Cerebellar nuclear complex (tissue), 1 donor: ENCODE results near the gene VIPR1.

Experiments
- DNase-seq, 2 experiments: peaks; one replicate each; lab custom pipeline; 2025; lab: John Stamatoyannopoulos, UW

VIPR1 gene

DNA sequence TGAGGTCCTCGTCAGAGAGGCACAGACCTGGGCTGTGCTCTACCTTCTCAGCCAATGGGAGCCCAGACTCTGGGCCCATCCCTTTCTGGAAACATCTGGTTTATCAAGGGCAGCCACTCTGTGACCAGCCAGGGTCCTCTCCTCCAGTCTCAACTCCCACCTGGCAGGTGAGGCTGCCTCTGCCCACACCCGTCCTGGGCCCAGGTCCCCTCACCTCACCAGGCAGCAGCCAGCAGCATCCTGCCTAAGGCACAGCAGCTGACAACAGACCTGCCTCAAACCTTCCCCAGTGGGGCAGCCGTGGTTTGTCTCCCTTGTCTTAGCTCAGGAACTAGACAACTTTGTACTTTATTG, 8.7 kb upstream of the VIPR1 start:
- DNase-seq, result no peak

DNA sequence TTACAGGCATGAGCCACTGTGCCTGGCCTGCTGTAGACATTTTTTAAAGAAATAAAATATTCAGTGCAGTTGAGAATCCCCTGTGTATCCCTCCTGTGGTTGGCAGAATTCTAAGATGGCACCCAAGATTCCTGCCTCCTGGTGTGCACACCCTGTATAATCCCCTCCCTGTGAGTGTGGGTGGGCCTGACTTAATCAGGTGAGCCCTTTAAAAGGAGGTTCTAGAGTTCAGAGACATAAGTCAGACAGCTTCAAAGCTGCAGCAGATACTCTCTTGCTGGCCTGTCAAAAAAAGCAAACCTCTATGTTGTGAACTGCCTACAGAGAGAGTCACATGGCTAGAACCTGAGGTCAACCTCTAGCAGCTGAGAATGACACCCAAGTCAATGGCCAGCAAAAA, 7.0 kb upstream of the VIPR1 start:
- no peak for DNase-seq

DNA sequence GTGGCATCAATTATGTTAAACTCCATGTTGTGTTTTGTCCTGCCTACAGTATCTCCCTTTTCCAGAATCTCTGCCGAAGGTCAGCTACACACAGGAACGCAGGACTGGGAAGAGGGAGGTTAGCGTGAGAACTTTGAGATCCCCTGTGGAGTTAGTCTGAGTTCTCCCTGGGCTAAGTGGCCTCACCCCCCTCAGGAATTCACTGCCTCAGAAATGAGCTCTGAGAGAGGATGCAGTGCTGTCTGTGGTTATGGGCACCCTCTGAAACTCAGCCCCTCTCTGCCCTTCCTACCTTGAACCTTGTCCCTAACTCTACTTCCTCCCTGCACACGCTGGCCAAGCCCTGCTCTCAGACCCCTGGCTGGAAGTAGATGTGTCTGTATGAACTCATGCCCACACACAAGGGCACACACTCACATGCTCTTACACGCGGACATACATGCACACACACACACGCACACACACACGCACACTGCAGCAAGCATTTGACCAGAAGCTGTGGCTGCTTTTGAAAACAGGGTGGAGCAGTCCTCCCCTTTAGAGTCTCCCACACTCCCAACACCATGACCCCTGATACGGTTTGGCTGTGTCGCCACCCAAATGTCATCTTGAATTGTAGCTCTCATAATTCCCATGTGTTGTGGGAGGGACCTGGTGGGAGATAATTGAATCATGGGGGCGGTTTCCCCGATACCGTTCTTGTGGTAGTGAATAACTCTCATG, 5.3 kb upstream of the VIPR1 start:
- no peak for DNase-seq

DNA sequence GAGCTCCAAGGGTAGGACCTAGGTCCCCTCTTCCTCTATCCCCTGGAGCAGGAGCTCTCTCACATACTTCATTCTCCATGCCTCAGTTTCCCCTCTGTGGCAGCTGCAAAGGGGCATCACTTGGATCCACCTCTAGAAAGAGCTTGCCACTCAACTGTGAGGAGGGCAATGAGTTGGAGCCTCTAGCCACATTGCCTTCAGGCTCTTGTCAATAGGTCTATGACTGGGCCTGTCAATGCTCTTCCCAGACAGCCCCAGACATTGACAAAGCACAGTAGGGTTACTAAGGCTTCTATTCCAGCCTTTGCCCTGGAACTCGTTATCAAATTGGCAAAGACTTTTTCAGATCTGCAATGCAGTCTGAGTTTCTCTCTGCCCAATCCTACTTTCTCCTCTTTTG, 4.4 kb upstream of the VIPR1 start:
- DNase-seq, result no peak

DNA sequence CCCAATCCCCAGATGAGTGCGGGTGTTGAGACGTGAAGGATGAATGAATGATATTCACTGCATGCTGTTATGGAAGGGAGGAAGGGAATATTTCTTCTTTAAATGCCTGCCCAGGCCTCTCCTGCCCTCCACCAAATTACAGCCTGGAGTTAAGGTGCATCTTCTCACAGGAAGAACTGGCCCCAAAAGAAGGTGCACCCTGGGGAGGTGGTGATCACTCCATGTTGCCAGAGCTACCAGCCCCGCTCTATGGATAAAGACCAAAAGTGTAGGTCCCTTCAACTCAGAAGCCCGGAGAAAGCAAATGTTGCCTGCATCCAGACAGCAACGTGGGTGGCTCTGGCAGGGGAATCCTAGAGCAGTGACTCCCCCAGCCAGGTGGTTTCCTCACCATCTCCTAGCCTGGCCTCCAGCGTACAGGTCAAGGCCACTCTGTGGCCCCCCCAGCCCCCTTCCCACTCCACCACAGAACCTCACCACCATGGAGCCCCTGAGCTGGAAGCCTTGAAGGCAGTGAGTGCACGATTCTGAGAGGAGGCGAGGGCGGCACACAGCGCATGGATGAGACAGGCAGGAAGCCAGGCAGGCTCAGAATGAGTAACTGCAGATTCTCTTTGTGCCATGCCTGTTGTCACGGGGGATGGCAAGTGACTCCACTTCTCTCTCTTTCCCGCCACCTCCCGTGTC, 3.5 kb upstream of the VIPR1 start:
- no peak for DNase-seq

DNA sequence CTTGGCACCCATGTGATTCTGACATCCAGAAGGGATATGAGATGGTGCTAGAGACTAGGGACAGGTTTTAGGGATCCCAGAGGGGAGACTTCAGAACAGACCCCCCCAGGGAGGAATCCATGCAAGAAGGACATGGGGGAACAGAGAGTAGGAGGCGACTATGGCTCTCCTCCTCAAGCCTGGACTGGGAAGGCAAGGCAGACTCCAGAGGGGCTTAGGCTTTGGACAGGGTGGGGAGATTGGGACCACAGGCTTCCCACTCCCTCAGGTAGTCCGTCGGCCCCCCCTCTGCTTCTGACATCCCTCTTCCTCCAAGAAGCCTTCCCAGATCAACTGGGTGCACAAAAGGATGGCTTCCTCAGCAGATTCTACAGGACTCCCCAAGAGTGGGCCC, 3.0 kb upstream of the VIPR1 start:
- DNase-seq, result no peak

DNA sequence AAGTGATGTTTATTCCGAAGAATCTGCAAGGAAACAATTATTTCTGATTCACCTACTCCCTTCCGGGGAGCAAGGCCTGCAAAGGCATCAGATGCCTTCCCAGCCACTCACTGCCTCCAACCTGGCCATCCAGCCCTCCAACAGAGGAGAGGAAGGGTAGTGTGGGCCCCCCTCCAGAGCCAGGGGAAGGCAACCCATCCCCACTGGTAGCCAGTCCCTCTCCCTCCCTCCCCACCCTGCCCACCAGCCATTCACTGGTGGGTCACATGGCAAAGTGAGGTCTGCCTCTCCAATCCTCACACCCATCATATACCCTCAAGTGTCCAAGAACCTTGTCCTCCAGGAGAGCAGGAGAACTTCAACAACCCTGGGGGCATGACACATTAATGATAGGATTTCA, 2.4 kb upstream of the VIPR1 start:
- no peak for DNase-seq

DNA sequence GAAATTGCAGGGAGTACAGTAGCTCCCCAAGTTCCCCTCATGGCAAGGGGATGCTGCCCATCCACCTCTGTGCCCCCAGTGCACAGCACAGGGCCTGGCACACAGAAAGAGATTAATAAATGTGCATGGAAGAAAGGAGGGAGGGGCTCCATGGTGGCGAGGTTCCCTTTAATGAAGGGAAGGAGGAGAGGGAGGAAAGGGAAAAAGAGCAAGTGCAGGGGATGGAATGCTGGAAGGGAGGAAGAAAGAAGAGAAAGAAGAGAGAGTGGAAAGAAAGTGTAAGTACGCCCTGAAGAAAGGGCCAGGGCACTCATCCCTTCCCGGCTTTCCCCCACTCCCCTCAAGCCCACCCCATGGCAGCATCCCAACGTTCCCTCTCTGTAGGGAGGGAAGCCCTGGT, 1.5 kb upstream of the VIPR1 start:
- no peak for DNase-seq

DNA sequence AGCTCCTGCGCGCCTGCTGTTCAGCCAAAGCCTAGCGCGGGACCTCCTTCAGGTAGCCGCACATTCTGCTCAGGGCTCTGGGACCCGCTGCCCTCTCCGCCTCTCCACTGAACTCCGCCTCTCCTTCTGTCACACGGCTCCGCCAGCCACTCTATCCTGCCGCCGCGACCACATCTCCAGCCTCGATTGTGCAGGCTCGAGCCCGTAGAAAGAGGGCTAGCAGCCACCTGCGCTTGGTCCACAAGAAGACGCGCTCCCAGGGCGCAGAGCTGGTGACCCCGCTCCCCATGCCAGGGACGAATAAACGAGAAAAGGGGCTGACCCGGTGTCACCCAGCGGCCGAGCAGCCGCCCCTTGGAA, 1.1 kb upstream of the VIPR1 start:
- DNase-seq, result no peak

DNA sequence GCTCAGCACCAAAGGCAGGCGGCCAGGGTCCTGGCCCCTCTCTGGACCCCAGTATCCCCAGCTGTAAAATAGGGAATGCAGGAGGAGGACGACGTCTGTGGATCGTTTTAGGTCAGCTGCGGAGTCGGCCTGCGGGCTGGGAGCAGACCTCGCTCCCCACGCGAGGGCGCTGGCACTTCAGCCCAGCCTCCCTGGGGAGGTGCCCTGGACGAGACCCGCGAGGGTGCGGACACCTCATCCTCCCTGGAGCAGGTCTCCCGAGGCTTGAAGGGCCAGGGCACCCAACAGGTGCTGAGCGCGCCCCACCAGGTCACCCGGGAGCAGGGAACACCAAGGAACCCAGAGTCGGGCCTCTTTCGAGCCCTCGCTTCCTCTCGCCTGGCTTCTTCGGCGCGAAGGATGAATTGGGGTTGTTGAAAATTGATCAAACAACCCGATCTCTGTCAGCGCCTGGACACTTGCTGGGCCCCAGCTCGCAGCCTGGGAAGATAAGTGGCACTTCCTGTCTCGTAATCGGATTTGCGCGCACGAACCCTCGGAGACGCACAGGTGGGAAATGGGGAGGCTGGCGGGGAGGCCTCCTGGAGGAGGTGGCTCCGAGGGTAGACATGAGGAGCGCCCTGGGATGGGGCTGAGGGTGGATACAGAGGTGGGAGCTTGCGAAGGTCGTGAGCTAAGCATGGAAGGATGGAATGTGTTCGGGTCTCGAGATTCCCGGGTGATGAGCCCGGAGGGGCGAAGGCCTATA, 588 bp upstream of the VIPR1 start:
- no peak for DNase-seq

DNA sequence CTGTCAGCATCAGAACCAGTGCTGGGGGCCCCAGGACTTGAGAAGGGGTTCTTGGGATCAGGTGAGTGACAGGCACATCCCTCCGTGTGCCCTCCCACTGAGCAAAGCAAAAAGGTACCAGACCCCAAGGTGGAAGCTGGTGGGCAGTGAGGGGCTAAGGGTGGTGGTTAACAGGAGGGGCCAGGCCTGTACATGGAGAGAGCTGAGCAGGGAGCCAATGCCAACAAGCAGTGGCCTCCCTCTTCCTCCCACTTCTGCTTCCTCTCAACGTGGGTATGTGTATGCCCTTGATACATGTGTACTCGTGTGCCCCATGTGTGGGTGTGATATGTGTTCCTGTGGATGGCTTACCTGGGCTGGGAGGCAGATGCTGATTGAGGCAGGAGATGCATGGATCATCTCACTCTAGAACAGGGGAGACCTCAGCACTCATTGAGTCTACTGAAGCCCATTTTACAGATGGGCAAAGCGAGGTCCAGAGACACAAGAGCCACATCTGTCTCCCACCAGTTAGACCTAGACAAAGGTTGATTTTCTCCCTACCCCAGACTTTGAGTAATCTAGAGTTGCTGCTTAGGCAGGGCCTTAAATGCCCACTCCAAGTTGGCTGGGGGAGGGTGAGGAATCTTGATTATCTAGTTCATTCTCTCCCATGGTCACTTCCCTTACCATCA, 945 bp downstream of the VIPR1 start:
- no peak for DNase-seq

DNA sequence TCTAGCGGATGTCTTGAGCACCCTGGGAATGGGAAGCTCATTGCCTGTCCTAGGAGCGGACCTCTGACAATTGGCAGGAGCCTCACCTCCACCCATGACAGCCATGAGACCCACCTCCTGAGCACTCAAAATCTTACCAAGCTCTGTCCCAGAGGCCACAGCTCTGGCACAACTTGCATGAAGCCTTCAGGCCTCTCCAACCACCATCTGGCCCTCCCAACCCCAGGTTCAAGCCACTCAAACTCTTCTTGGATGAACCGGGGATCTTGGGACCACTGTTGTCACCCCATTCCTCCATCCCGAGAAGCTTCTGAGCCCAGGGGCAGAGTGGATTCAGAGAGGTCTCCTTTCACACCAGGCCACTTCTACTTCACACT, 1.5 kb downstream of the VIPR1 start:
- no peak for DNase-seq

DNA sequence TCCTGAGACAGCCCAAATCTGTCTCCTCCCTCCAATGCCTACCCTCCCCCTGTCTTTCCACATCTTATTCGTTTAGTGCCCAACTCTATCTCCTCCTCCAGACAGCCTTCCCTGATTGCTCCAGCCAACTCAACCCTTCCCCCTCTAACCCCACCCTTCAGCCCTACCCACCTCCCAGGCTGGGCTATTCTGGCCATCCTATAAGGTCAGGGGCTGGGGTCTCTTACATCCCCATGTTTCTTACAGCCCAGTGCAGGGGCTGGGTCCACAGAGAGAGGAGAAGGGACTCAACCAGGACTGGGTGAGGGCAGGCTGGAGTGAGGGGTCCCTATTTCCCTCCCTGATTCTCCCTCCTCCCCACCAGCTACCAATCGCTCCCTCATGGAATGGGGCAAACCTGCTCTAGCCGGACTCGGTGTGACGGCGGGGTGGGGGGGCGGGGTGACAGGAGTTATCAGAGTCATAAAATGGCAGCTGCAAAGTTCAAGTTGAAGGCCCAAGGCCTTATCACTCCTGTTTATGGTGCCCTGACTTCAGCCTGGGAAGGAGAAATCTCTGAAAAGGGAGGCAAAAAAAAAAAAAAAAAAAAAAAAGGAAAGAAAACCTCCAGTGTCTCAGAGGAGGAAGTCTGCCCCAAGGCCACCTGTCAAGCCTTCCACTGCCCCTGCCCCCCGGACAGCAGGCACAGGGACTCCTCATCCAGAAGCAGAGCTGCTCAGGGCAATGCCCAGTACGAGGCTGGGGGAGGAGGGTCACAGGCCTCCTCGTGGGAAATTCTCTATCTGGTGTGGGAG, 2.1 kb downstream of the VIPR1 start:
- DNase-seq, result no peak

DNA sequence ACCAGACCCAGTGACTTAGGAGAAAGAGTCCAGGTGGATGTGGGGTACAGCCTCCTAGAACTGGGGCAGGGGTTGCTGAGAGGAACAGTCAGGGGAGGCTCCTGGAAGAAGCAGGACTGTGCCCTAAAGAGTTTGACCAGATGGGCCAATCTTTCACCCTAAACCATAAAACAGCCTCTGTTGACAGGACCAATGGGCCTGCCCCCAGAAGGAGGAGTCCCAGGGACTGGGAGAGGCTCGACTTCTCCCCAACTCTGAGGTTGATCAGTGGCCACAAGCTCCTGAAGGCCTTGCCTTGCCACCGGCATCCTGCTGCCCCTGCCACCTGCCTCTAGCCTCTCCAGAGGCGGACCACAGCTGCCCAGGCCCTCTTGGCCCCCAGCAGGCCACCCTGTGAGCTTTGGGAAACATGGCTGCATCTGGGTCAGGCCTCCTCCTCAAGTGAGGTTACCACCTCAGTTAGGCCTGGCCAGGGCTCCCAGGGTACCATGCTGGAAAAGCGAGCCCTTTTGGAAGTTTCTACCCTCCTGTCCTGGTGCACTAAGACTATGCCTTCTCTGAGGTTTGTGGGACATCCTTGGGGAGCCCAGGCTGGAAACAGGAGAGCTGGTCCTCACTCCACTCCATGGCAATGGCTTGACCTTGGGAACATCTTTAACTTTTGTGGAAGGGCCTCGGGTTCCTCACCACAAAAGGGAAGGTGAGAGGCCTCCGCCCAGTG, 2.8 kb downstream of the VIPR1 start:
- DNase-seq, result no peak

DNA sequence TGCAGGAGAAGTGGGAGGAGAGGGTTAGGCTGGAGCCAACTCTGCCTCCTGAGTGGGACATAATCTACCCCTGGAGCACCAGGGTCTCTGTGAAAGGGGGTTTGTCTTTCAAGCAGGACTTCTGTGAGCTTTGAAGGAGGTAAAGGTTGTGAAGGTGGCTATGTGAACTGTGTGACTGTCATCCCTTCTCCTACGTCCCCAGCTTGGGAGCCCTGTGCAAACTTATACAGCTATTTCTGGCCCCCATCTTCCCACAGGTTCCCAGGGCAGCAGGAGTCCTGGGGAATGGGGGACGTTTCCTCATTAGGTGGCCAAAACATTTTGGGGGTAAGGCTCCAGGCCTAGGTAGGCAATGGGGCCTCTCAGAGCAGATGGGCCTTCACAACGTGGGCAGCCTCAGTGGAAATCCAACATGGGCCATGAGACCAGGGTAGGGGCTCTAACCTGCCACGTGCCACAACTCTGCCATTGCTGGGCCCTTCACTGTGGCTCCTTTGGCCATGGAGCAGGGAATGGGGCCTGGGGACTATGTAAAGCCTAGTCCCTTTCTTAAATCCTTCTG, 3.5 kb downstream of the VIPR1 start:
- no peak for DNase-seq

DNA sequence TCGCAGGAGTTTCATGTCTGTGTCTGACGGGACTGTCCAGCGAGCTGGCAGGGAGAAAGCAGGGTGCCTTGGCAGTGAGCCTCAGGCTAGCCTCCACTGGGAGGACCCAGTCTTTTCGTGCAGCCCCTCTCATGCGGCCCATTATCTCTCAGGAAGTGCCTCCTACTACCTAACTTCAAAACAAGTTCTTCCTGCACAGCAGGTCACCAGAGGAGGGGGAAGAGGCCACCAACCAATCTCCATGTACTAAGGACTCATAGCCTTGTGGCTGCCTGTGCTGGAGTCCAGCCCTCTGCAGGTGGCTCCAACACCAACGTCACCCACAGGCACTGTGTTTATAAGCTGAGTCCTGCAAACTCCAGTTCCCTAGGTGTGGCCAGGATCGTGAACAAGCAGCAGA, 4.8 kb downstream of the VIPR1 start:
- peak in 1 of 2 experiments; percentile 5 for DNase-seq

DNA sequence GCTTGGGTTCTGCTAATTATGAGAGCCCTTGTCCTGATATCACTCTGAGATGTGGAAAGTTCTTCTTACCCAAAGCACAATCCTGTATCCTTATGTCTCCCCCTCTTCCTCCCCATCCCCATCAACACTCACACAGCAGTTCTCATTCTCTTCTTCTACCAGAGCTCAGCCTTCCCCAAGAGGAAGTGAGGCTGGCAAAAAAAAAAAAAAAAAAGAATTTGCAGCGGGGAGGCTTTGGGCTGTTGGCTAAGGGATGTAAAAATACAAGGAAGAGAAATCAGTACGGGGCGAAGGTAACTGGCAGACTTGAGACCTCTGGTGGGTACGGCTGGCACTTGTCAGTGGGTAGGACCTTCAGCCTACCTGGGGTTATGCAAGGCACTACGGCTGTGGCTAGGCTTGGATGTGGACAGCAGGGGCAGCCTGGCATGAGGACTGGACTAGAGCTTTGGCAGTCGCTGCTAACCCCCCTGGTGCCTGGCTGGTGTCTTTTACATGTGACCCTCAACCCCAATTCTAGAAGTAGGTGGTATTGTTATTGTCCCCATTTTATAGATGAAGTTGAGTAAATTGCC, 5.4 kb downstream of the VIPR1 start:
- peak in 1 of 2 experiments; percentile 11 for DNase-seq

DNA sequence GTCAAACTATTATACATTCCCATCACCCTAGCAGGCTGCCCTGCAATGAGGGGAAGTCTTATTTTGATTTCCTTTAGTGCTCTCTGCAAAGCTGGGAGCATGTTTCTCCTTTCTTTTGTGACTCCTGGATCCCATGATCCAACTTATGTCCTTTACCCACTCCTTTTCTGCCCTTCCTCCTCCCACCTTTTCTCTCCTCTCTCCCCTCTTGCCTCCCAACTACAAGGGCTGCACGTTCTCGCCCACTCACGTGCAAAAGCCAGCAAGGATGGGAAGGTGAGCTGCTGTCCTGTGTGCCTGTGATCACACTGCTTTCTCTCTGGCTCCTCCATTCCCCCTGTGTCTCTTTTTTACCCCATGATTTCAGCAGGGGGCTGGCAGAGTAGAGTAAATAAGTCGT, 6.1 kb downstream of the VIPR1 start:
- DNase-seq, result no peak

DNA sequence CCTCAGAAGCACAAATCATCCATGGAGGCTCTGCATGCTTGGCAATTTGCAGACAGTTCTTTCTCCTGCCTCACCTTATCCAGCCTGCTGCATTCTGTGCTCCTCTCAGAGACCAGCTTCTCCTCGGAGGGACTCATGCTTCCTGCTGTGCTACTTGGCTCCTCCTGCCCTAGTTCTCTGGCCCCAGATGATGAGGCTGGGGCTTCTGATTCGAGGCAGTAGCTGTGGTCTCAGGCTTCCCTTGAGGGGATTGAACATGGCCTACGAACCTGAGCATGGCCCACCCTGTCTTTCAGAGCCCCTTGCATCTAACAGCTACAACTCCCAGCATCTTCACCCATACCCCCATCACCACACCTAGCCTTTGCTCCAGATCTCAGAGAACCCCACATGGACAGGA, 6.7 kb downstream of the VIPR1 start:
- DNase-seq, result no peak

DNA sequence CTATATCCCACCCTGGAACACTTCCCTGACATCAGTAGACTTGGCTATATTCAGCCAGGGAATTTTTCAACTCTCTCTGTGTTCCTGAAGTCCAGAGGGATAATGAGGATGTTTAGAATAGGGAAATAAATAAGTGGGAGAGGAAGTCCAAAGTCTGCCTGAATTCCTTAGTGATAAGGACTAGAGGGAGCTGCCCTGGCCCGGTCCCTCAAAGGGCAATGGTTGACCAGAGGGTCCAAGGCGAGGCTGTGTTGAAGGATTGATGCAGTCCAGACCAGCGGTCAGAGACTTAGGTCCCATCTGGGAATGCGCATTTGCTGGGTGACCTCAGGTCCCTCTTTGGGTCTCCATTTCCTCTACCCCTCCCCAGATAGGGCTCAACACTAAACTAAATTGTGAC, 7.9 kb downstream of the VIPR1 start:
- no peak for DNase-seq

DNA sequence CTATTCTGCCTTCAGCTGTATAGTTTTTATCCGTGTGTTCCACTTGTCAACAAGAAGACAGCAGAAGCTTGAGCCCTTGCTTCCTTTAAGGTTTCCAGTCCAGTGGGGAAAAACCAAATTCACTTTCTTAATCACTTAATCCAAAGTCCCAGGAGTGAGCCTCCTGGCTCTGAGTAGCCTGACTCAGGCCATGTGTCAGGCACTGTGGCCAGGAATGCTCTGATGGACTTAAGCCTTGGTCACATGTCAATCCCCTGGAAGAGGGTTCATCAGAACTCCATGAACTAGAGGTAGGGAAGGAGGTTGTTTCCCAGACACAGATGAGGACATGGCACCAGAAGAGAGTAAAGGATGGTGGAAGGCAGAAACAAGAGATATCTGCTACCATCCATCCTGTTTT, 8.8 kb downstream of the VIPR1 start:
- DNase-seq, result no peak
